ENCODE data around the gene NAT8L. TPM values are rescaled to one million over a fixed set of nuclear protein-coding genes. Genes with fewer than 3 reads are reported as not detected.

Gene NAT8L
- total RNA-seq, 1 donor from 2014 or later: 0.24 TPM

DNA sequence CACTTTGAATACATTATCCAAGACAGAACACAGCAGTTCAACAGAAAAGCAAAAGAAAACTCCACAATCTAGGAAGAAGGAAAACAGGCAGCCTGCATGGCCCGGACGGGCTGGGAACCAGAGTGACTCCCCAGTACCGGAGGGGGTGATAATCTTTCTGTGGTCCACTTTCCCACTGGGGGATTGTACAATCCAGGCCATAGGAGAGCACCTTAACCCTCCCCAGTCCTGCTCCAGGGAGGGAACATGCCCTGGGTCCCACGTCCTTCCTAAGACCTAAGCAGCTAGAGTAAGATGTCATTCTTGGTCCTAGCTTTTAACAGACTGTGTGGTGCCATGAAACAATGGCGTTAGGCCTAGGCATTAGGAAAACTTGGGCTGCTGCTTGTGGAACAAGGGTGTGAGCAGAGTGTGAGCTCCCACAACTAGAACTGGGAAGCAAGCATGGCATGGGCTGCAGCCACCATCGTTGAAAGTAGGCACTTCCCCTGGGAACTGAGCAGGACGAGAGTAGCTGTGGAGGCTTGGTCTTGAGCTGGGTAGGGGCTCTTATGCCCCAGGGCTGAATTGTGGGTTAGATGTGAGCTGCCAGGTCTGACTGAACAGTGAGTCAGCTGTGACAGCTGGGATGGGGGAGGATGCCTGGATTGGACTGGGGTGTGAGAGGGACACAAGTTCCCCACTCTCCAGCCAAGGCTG, 42.4 kb downstream of the NAT8L start:
- peaks cover 18% of the 10 kb centered on the region for H3K9me3 Mint-ChIP-seq
- TF ChIP-seq, protein P1, sequence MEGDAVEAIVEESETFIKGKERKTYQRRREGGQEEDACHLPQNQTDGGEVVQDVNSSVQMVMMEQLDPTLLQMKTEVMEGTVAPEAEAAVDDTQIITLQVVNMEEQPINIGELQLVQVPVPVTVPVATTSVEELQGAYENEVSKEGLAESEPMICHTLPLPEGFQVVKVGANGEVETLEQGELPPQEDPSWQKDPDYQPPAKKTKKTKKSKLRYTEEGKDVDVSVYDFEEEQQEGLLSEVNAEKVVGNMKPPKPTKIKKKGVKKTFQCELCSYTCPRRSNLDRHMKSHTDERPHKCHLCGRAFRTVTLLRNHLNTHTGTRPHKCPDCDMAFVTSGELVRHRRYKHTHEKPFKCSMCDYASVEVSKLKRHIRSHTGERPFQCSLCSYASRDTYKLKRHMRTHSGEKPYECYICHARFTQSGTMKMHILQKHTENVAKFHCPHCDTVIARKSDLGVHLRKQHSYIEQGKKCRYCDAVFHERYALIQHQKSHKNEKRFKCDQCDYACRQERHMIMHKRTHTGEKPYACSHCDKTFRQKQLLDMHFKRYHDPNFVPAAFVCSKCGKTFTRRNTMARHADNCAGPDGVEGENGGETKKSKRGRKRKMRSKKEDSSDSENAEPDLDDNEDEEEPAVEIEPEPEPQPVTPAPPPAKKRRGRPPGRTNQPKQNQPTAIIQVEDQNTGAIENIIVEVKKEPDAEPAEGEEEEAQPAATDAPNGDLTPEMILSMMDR (IDR thresholded peaks at IDR 0.05): no peak
- no peak overlapping the region for H3K27ac Mint-ChIP-seq
- ChIA-PET CTCF (no interaction called here), POLR2A (no interaction called here)
- peaks cover 20% of the 10 kb centered on the region for H3K27me3 Mint-ChIP-seq
- intact Hi-C loops (cut with micrococcal nuclease): no loop called here
- H3K4me1 Mint-ChIP-seq: peaks cover 4% of the 10 kb centered on the region
- H3K4me3 Mint-ChIP-seq: no peak overlapping the region
- no peak for DNase-seq
- no peak for ATAC-seq (ENCODE audit: low read depth)
- H3K36me3 Mint-ChIP-seq (ENCODE audit: low read depth): peaks cover 8% of the 10 kb centered on the region

DNA sequence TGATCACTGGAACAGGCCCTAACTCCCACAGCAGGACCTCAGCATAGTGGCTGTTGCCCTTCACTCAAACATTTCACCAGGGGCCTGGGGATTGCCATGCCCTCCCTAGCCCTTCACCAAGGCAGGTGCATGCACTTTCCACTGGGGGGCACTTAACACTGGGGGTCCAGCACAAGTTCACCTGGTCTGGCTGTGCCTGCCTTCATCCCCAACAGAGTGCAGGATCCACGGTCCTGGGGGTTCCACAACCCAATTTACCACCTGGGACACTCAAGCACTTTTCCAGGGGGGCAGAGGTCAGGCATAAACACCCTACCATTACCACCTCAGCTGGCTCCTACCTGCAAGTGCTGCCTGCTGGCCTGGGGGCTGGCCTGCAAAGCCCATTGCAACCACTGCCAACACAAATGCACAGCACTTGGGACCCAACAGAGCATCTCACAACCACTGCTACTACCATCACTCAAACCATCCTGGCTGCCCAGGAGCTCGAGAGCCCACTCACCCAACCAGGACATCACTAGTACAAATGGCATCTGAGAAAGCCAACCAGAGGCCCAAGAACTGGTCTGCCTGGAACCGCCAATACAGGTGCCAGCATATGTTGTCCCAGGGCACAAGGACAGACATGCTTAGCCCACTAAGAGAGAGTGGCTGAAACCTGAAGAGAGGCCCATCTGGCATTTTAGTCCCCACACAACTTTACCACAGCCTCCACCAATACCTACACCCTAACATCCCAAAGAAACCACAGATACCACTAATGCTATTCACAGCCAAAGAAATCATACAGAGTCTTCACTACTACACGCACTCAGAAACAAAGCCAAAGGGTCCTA, 43.1 kb downstream of the NAT8L start:
- Mint-ChIP-seq H3K36me3 (ENCODE audit: low read depth) (peaks cover 5% of the 10 kb centered on the region), H3K4me3 (no peak overlapping the region), H3K27me3 (peaks cover 14% of the 10 kb centered on the region), H3K9me3 (peaks cover 13% of the 10 kb centered on the region), H3K4me1 (peaks cover 4% of the 10 kb centered on the region), H3K27ac (no peak overlapping the region)
- intact Hi-C loops (cut with micrococcal nuclease): no loop called here
- POLR2A ChIA-PET: no interaction called here
- DNase-seq: no peak
- CTCF ChIA-PET: no interaction called here
- TF ChIP-seq, protein P1 (IDR thresholded peaks at IDR 0.05): no peak
- no peak for ATAC-seq (ENCODE audit: low read depth)

DNA sequence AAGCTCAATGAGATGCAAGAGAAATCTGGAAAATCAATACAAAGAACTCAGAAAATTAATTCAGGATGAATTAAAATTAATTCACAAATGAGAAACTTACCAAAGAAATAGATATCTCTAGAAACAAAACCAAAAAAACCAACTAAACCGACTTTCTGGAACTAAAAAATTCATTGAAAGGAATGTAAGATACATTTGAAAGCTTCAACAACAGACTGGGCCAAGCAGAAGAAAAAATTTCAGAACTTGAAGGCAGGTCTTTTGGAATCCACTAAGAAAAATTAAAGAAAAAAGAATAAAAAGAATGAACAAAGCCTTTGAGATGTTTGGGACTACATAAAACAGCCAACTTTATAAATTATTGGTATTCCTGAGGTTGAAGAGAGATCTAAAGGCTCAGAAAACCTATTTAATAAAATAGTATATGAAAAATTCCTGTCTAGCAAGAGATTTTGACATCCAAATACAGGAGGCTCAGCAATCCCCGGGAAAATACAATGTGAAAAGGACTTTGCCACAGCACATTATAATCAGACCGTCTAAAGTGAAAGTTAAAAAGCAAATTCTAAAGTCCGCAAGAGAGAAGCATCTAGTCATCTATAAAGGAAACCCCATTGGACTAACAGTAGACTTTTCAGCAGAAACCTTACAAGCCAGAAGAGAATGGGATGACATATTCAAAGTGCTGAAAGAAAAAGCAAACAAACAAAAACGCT, 44.2 kb downstream of the NAT8L start:
- Mint-ChIP-seq H3K4me1 (peaks cover 4% of the 10 kb centered on the region), H3K36me3 (ENCODE audit: low read depth) (peaks cover 5% of the 10 kb centered on the region), H3K27ac (no peak overlapping the region), H3K4me3 (no peak overlapping the region), H3K27me3 (peaks cover 17% of the 10 kb centered on the region), H3K9me3 (peaks cover 13% of the 10 kb centered on the region)
- TF ChIP-seq, protein P1 (IDR thresholded peaks at IDR 0.05): no peak
- CTCF ChIA-PET: no interaction called here
- ATAC-seq (ENCODE audit: low read depth) (no peak), DNase-seq (no peak)
- intact Hi-C loops (cut with micrococcal nuclease): no loop called here
- POLR2A ChIA-PET: no interaction called here

DNA sequence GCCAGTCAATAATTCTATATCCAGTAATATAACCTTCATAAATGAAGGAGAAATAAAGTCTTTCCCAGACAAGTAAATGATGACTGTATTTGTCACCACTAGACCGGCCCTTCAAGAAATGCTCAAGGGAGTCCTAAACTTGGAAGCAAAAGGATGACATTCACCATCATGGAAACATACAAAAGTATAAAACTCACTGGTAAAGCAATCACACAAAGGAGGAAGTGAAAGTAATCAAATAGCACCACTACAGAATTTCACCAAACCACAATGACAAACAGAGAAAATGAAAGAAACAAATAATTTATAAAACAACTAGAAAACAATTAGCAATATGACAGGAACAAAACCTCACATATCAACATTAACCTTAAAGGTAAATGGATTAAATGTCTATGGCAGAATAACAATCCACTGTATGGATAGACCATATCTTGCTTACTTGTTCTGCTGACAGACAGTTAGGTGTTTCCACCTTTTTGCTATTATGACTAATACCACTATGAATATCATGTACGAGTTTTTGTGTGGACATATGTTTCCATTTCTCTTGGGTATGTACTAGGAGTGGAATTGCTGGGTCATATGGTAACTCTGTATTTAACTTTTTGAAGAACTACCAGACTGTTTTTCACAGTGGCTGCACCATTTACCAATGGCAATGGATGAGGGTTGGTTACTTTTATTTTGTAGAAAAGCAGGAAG, 44.9 kb downstream of the NAT8L start:
- no peak for DNase-seq
- intact Hi-C loops (cut with micrococcal nuclease): no loop called here
- no peak overlapping the region for H3K27ac Mint-ChIP-seq
- POLR2A ChIA-PET: no interaction called here
- H3K4me1 Mint-ChIP-seq: peaks cover 4% of the 10 kb centered on the region
- ATAC-seq (ENCODE audit: low read depth): no peak
- TF ChIP-seq, protein P1 (IDR thresholded peaks at IDR 0.05): no peak
- no peak overlapping the region for H3K4me3 Mint-ChIP-seq
- CTCF ChIA-PET: no interaction called here
- H3K9me3 Mint-ChIP-seq: peaks cover 13% of the 10 kb centered on the region
- peaks cover 21% of the 10 kb centered on the region for H3K27me3 Mint-ChIP-seq
- H3K36me3 Mint-ChIP-seq (ENCODE audit: low read depth): peaks cover 5% of the 10 kb centered on the region
